ENCODE results near the gene ACO2.

ACO2 gene

DNA sequence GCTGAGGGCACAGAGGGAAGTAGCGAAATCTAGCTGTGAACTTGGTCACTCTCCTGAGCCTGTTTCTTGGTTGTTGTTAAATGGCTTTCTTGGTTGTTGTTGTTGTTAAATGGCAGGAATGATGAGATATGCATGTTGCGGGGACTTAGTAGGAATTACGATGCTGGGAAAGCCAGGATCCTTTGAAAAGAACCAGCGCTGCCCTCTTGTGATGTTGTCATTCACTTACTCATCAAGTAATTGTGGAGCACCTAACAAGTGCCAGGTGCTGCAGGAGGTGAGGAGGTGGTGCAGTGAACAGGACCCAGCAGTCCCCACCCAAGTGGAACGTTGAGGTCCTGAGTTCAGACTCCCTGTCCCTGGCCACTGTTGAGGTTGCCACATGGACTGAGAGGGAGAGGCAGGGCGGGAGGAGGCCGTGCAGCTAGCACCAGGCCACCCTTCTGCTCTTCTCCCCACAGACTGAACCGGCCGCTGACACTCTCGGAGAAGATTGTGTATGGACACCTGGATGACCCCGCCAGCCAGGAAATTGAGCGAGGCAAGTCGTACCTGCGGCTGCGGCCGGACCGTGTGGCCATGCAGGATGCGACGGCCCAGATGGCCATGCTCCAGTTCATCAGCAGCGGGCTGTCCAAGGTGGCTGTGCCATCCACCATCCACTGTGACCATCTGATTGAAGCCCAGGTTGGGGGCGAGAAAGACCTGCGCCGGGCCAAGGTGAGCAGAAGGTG is 38.6 kb downstream of the ACO2 start:
- Histone ChIP-seq H3K4me2 (ENCODE audit: low read depth, low read length, poor library complexity, severe bottlenecking) (no peak overlapping the region), H2AFZ (ENCODE audit: low read length) (no peak overlapping the region), H3K9me3 (ENCODE audit: insufficient read depth, low read depth, low read length) (no peaks in the 10 kb centered on the region), H3K4me3 (ENCODE audit: low read length, poor library complexity, severe bottlenecking) (no peak overlapping the region), H3K27me3 (ENCODE audit: insufficient read depth, low read length, poor library complexity, severe bottlenecking) (no peaks in the 10 kb centered on the region), H3F3A (ENCODE audit: low read depth) (no peaks in the 10 kb centered on the region), H3K9ac (ENCODE audit: low read depth, low read length, poor library complexity, severe bottlenecking) (no peak overlapping the region), H3K36me3 (ENCODE audit: insufficient read depth, low read length) (peaks cover 50% of the 10 kb centered on the region; the same call in 1 of the 2 replicates), H4K20me1 (ENCODE audit: insufficient read depth, low read length, poor library complexity, severe bottlenecking) (no peaks in the 10 kb centered on the region), H3K9me2 (replicated peaks; ENCODE audit: low read depth, low read length) (no peaks in the 10 kb centered on the region), H3K4me1 (ENCODE audit: insufficient read depth, low read length, poor library complexity, severe bottlenecking) (peaks cover under 1% of the 10 kb centered on the region), H3K79me2 (ENCODE audit: insufficient read depth, low read length) (0 out of 2 replicates have a peak, but pooled peaks cover 4% of the 10 kb centered on the region)
- no peak for TF ChIP-seq EZH2phosphoT487 (IDR thresholded peaks at IDR 0.05; ENCODE audit: borderline replicate concordance)
- TF ChIP-seq, protein P1, sequence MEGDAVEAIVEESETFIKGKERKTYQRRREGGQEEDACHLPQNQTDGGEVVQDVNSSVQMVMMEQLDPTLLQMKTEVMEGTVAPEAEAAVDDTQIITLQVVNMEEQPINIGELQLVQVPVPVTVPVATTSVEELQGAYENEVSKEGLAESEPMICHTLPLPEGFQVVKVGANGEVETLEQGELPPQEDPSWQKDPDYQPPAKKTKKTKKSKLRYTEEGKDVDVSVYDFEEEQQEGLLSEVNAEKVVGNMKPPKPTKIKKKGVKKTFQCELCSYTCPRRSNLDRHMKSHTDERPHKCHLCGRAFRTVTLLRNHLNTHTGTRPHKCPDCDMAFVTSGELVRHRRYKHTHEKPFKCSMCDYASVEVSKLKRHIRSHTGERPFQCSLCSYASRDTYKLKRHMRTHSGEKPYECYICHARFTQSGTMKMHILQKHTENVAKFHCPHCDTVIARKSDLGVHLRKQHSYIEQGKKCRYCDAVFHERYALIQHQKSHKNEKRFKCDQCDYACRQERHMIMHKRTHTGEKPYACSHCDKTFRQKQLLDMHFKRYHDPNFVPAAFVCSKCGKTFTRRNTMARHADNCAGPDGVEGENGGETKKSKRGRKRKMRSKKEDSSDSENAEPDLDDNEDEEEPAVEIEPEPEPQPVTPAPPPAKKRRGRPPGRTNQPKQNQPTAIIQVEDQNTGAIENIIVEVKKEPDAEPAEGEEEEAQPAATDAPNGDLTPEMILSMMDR (conservative IDR thresholded peaks at IDR 0.05; ENCODE audit: low read length): no peak

DNA sequence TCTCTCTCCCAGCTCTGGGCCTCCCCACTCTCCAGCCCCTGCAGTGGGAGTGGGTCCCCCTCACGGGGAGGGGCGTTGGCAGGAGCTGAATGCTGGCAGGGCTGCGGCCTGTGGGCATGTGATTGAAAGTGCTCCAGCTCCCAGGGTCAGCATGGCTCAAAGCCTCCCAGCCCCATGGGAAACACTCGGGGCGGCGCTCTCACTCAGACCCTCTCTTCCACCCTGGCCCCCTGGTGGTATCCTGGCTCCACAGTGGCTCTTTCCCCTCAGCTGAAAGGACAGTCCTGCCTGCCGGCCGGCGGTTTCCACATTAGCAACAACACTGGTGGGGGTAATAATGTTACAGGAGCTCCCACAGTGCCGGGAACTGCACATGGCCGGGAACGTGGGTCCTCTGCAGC is 39.9 kb downstream of the ACO2 start:
- no peaks in the 10 kb centered on the region for H4K20me1 ChIP-seq (ENCODE audit: insufficient read depth, low read length, poor library complexity, severe bottlenecking)
- H3K79me2 ChIP-seq (ENCODE audit: insufficient read depth, low read length): 0 out of 2 replicates have a peak, but pooled peaks cover 4% of the 10 kb centered on the region
- no peak for TF ChIP-seq EZH2phosphoT487 (IDR thresholded peaks at IDR 0.05; ENCODE audit: borderline replicate concordance)
- TF ChIP-seq, protein P1 (conservative IDR thresholded peaks at IDR 0.05; ENCODE audit: low read length): no peak
- no peaks in the 10 kb centered on the region for H3K9me2 ChIP-seq (replicated peaks; ENCODE audit: low read depth, low read length)
- H3K27me3 ChIP-seq (ENCODE audit: insufficient read depth, low read length, poor library complexity, severe bottlenecking): no peaks in the 10 kb centered on the region
- H3K9ac ChIP-seq (ENCODE audit: low read depth, low read length, poor library complexity, severe bottlenecking): no peak overlapping the region
- no peak overlapping the region for H2AFZ ChIP-seq (ENCODE audit: low read length)
- H3K4me1 ChIP-seq (ENCODE audit: insufficient read depth, low read length, poor library complexity, severe bottlenecking): peaks cover 5% of the 10 kb centered on the region
- no peak overlapping the region for H3K4me2 ChIP-seq (ENCODE audit: low read depth, low read length, poor library complexity, severe bottlenecking)
- no peak overlapping the region for H3K4me3 ChIP-seq (ENCODE audit: low read length, poor library complexity, severe bottlenecking)
- H3K36me3 ChIP-seq (ENCODE audit: insufficient read depth, low read length): peaks cover 56% of the 10 kb centered on the region; the same call in 1 of the 2 replicates
- no peaks in the 10 kb centered on the region for H3K9me3 ChIP-seq (ENCODE audit: insufficient read depth, low read depth, low read length)
- no peaks in the 10 kb centered on the region for H3F3A ChIP-seq (ENCODE audit: low read depth)

DNA sequence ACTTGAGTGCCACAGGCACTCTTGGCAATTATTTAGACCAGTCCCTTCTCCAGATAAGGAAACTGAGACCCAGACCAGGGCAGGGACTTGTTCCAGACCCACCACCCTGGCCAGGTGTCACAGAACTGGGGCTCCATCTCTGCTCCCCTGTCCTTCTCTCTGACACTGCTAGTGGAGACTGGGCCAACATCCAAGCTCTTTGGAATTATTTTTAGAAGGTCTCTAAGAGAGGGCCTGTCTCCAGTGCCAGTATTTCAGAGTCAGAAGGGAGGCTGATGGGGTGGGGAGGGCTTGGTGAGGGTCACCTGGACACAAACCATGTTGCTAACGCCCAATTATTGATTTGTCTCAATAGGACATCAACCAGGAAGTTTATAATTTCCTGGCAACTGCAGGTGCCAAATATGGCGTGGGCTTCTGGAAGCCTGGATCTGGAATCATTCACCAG is 42.6 kb downstream of the ACO2 start:
- H3K4me2 ChIP-seq (ENCODE audit: low read depth, low read length, poor library complexity, severe bottlenecking): no peak overlapping the region
- H3K9me3 ChIP-seq (ENCODE audit: insufficient read depth, low read depth, low read length): no peaks in the 10 kb centered on the region
- TF ChIP-seq EZH2phosphoT487 (IDR thresholded peaks at IDR 0.05; ENCODE audit: borderline replicate concordance): no peak
- TF ChIP-seq, protein P1 (conservative IDR thresholded peaks at IDR 0.05; ENCODE audit: low read length): no peak
- no peak overlapping the region for H3K4me3 ChIP-seq (ENCODE audit: low read length, poor library complexity, severe bottlenecking)
- H3K79me2 ChIP-seq (ENCODE audit: insufficient read depth, low read length): 0 out of 2 replicates have a peak, but pooled peaks cover 2% of the 10 kb centered on the region
- no peaks in the 10 kb centered on the region for H3F3A ChIP-seq (ENCODE audit: low read depth)
- H3K9me2 ChIP-seq (replicated peaks; ENCODE audit: low read depth, low read length): no peaks in the 10 kb centered on the region
- H3K4me1 ChIP-seq (ENCODE audit: insufficient read depth, low read length, poor library complexity, severe bottlenecking): peaks cover 5% of the 10 kb centered on the region
- H3K27me3 ChIP-seq (ENCODE audit: insufficient read depth, low read length, poor library complexity, severe bottlenecking): no peaks in the 10 kb centered on the region
- H4K20me1 ChIP-seq (ENCODE audit: insufficient read depth, low read length, poor library complexity, severe bottlenecking): no peaks in the 10 kb centered on the region
- no peak overlapping the region for H3K9ac ChIP-seq (ENCODE audit: low read depth, low read length, poor library complexity, severe bottlenecking)
- peaks cover 79% of the 10 kb centered on the region; the same call in 1 of the 2 replicates for H3K36me3 ChIP-seq (ENCODE audit: insufficient read depth, low read length)
- no peak overlapping the region for H2AFZ ChIP-seq (ENCODE audit: low read length)
